ENCODE measurements around the gene C12orf76.
"Not testable (repeated sequence)": the region's sequence is repeated elsewhere in the genome, so short reads cannot be mapped to it uniquely, and the experiment has no call there.

The C12orf76 gene, protein sequence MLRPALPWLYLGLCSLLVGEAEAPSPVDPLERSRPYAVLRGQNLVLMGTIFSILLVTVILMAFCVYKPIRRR

DNA sequence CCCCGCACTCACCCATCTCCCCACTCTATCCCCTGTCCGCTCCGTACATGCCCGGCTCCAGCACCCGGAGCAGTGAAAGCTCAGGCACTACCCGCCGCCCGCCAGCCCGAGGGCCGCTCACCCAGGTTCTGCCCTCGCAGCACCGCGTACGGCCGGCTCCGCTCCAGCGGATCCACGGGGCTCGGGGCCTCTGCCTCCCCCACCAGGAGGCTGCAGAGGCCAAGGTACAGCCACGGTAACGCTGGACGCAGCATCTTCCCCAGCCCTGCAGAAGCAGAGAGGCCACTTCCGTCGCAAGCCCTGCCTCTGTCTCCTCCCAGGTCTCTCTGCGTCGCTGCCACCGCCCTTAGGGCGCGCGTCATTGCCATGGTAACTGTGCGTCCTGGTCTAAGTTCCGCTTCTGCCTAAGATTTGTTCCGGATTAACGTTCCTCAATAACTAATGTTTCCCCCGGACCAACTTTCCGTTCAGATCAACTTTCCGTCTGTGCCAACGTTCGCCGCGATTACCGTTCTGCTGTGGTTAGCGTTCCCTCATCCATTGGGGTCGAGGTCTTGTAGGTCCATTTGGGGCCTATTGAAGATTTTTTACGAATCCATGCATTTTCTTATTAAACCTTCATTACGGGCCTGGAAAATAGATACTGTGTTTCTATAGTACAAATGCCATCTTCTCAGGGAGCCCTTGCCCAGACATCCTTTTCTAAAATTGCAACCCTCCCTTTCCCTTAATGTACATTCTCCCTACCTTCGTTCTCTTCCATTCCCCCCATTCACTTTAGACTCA is at the start of gene C12orf76:
C12orf76 (minus strand) TSS at position 281 of the 786 bp plus-strand sequence; CDS start at position 254, 27 bp downstream.
- peak; percentile 98 for DNase-seq (ENCODE audit: low spot score)

DNA sequence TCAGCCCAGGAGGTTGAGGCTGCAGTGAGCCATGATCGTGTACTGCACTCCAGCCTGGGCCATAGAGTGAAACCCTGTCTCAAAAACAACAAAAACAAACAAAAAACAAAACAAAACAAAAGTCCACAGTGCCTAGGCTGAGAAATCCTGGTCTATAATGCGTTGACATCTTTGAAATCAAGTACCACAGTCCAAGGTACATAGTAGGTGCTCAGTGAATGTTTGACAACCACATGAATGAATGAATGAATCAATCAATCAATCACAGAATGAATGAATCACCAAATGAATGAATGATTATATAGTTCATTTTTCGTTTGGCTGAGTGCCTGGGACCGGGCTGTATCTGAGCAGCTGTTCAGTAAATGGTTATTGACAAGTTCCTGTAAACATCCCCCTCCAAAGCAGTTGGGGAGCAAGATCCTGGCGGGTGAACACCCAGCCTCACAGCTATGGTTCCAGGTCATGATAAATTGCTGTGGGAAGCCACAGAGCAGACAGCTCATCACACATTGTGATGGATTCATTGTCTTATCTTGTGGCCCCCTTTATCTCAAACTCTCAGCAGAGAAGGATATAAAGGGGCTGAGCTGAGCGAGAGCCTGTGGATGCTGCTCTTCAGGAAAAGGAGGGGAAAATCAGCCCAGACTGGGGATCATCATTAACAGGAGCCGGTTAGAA is 45.4 kb upstream of the C12orf76 start:
- DNase-seq (ENCODE audit: low spot score), result no peak

DNA sequence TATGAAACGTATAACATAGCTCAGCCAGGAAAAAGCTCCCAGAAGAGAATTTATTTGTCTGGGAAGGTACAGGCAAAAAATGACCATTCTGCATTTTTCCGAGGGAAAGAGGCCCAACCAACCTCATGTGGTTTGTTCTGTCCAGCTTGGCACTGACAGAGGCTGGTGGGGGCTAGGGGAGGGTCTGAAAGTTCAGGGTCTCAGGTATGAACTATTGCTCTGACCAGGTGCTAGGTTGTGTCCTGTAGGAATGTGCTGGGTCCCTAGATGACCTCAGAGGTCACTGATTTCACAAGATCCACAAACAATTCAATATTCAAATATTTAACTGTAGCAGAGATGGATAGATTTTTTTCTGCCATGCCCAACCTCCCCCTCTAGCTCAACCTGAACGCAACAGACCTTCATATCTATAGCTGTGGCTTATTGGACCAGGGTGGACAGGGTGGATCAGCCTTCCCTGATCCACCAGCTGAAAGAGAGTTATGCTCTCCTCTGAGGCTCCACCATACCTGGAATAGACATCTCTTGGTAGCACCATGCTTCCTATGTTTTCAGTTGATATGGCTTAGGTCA is 42.9 kb upstream of the C12orf76 start:
- DNase-seq (ENCODE audit: low spot score), result no peak

DNA sequence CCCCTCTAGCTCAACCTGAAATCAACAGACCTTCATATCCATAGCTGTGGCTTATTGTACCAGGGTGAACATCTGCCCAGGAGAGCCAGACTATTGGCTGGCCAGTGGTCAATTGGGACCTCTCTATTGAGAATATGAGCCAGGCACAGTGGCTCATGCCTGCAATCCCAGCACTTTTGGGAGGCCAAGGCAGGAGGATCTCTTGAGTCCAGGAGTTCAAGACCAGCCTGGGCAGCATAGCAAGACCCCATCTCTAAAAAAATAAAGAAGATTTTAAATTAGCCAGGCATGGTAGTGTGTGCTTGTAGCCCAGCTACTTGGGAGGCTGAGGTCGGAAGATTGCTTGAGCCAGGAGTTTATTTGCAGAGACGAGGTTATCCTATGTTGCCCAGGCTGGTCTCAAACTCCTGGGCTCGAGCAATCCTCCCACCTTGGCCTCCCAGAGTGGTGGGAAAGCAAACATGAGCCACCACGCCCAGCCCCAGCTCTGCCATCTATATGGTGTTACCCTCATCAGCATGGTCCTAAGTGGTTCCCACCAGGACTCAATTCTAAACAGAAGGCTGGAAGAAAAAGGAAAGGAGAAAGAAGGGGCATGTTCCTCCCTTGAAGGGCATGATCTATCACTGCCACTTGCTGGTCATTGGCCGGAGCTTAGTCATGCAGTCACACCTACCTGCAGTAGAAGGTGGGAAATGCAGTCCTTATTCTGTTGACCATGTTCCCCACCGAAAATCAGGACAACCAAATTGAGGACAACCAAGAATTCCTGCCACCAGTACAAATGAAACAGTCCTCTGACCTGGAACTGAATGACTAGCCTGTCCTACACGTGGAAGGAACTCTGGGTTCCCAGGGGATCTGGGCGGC is 42.2 kb upstream of the C12orf76 start:
- no peak for DNase-seq (ENCODE audit: low spot score)

DNA sequence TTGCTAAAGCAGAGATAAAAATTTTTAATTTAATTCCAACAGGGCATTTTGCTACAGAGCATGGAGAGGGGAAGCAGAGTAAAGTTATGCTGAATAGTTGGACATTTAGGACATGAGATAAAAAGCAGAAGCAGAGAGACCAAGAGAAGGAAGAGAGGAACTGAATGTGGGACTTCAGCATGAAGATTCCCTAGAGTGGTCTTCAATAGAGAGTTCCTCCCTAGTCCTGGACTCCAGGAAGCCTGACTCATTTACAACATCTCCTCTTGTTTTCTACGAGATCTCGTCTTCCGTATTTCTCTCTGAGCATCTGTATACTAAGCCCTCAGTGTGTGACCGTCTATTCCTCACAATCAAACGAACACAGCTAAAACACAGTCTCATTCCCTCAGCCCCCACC is 40.6 kb upstream of the C12orf76 start:
- no peak for DNase-seq (ENCODE audit: low spot score)

DNA sequence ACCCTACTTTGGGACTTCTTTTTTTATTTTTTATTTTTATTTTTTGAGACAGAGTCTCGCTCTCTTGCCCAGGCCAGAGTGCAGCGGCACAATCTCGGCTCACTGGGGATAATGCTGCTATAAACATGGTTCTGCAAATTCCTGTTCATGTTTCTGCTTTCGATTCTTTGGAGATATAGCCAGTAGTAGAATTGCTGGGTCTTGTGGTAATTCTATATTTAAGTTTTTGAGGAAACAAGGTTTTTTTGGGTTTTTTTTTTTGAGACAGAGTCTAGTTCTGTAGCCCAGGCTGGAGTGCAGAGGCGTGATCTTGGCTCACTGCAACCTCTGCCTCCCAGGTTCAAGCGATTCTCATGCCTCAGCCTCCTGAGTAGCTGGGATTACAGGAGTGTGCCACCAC is 39.9 kb upstream of the C12orf76 start:
- DNase-seq (ENCODE audit: low spot score), result not testable (repeated sequence)

DNA sequence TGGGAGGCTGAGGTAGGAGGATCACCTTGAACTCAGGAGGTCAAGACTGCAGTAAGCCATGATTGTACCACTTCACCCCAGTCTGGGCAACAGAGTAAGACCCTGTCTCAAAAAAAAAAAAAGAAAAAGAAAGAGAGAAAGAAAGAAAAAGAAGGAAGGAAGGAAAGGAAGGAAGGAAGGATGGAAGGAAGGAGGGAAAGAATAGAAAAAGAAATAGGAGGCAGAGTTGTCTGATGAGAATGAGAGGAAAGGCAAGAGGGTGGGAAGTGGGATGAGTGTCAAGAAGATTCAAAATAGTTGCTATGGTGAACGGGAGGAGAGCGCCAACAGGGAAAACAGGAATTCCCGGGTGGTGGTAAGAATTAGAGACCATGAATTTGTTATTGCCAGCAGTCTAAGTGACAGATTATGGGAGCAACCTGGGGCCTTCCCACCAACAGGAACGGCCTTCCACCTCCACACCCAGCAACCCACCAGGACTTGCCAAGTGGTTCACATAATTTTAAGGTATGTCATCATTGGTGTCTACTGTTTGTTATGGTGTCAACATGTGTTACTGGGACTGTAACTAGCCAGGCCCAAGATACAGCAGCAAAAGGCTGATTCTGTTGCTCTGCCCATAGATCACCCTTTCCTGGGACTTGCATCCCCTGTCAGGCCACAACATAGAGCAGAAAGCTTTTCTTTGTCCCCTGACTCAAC is 36.1 kb upstream of the C12orf76 start:
- DNase-seq (ENCODE audit: low spot score), result no peak

DNA sequence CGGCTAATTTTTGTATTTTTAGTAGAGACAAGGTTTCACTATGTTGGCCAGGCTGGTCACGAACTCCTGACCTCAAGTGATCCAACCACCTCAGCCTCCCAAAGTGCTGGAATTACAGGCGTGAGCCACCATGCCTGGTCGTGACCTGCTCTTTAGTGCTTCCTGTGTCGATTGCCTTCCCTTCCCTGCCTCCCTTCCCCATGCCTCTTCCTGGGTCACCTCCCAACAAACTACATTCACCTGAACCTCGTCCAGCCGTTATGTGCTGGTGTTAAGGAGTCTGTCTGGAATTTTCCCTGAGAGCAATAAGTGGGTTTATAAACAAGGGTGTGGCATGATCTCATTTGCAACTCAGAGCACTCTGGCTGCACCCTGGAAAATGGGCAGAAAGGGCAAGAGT is 32.1 kb upstream of the C12orf76 start:
- no peak for DNase-seq (ENCODE audit: low spot score)

DNA sequence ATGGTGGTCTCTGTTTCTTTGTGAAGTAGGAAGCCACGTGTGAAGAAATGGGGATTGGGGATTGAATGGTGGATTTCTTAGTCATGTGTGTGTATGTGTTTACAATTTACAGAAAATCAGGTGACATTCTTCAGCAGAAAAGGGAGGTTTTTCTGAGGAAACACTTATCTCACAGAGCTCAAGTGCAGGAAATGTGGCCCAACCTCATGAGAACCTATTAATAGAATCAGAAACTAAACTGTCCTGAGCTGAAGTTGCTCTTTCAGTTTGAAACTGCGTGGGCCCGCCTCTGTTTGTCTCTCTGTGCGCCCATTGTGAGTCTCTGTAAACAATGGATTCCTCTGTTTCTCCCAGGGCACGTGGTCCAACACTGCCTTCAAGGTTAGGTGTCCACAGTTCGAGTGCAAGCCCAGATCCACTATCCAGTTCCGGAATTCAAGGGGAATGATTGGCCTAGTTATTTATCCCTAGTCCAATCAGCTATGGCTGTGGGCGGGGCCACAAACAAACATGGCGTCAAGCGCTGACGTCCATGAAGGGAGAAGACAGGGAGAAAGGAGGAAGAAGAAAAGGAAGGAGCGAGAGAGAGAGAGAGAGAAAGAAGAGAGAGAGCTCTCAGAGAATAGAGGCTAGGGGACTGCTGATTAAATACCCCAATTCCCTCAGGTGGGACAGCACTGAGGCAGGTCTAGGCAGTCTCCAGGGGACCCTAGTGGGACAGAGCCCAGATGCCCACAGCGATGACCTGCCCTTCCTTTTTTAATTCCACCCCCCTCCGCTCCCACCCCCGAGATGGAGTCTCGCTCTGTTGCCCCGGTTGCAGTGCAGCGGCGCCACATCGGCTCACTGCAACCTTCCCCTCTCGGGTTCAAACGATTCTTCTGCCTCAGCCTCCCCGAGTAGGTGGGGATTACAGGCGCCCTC is 31.4 kb upstream of the C12orf76 start:
- DNase-seq (ENCODE audit: low spot score), result no peak

DNA sequence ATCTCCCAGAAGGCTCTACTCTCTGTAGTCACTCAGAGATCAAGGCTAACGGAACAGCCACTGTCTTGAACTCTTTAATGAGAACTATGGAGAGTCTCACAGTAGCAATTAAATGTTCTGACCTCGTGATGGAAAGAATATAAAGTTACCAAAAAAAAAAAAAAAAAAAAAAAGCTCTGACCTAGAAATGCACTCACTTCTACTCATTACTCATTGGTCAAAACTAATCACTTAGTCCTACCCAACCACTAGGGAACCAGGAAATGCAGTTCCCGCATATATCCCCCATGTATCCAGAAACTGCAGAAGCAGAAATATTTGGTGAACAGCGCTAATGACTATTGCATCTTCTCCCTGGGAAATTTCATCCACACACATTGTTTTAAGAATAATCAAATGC is 29.5 kb upstream of the C12orf76 start:
- DNase-seq (ENCODE audit: low spot score), result no peak

DNA sequence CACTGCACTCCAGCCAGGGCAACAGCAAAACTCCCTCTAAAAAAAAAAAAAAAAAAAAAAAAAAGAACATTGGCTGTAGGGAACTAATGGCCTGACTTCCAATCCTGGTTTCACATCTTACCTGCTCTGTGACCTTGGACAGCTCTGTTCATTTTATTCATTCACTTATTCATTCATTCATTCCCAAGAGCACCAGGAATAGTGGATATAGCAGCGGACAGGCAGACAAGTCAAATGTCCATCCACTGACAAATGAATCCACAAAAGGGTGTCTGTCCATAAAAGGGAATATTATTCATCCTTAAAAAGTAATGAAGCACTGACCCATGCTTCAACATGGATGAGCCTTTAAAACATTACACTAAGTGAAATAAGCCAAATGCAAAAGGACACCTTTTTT is 27.6 kb upstream of the C12orf76 start:
- DNase-seq (ENCODE audit: low spot score), result no peak

DNA sequence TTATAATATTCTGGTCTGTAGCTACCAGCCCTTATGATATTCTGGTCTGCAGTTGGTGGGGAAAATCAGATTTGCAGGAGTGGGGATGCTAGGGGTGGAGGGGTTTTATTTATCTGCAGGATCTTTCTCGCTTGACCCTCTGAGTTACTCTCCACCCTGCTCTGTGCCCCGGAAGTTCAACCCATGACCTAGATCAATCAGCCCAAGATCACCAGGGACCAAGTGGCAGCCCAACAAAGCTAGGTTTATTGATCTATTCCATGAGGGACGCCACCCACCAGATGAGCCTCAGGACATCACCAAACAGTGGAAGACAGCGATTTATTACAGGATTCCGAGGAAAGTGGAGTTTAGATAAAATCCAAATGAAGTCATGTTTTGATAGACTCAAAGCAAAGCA is 25.8 kb upstream of the C12orf76 start:
- no peak for DNase-seq (ENCODE audit: low spot score)

DNA sequence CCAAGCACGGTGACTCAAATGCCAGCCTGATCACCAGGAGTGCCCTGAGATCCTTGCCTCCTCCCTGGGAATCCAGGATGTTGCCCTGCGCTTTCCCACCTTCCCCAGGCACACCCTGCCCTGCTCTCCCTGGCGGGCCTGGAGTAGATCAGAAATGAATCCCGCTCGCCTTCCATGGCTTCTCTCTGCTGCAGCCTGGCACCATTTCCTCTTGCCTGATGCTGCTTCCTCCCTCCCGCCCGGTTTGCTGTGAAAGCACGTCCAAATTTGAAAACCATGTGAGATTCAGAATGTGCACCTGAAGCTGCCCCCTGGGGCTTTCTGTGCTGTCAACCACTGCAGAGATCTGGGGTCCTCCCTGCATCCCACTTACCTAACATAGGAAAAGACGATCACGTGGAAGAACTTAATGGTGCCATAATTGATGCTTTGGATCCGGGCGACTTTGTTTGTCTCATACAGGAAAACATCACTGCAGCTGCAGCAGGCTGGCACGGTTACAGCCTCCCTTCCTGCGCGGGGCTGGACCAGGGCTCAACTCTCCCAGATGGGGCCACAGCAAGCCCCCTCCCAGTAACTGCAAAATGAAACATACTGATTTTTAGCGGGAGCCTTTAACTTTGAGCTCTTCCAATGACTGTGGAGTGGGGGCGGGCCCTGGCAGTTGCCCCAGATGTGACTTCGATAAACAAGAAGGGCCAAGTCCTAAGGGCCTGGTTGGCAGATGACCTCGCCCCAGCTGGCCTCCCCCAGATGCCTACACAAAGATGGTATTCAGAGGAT is 24.9 kb upstream of the C12orf76 start:
- peak; percentile 57 for DNase-seq (ENCODE audit: low spot score)

DNA sequence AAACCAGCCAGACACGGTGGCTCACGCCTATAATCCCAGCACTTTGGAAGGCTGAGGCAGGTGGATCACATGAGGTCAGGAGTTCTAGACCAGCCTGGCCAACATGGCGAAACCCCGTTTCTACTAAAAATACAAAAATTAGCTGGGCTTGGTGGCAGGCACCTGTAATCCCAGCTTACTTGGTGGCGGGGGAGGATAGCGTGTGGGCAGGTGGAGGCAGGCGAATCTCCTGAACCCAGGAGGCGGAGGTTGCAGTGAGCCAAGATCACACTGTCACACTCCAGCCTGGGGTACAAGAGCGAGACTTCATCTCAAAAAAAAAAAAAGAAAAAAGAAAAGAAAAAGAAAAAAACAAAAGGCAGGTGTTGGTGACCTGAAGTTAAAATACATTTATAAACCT is 24.3 kb upstream of the C12orf76 start:
- not testable (repeated sequence) for DNase-seq (ENCODE audit: low spot score)

DNA sequence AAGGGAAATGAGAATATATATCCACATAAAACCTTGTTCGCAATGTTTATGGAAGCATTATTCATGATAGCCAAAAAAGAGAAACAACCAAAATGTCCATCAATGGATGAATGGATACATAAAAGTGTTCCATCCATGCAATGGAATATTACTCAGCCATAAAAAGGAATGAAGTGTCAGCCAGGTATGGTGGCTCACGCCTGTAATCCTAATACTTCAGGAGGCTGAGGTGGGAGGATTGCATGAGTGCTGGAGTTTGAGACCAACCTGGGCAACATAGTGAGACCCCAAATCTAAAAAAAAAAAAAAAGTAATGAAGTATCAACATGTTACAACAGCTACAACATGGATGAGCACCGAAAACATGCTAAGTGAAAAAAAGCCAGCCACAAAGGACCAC is 23.6 kb upstream of the C12orf76 start:
- DNase-seq (ENCODE audit: low spot score), result no peak

DNA sequence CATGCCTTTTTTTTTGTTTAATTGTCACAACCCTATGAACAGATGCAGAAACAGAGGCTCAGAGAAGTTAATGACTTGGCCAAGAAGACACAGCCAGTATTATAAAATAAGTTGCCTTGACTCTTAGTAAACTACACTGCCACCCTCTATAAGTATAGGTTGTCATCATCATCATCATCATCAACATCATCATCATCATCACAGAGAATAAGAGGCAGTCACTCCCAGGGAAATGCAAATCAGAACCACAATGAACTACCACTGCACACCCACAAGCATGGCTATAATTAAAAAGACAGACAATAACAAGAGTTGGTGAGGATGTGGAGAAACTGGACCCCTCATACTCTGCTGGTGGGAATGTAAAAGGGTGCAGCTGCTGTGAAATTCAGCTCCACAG is 23.2 kb upstream of the C12orf76 start:
- DNase-seq (ENCODE audit: low spot score), result no peak

DNA sequence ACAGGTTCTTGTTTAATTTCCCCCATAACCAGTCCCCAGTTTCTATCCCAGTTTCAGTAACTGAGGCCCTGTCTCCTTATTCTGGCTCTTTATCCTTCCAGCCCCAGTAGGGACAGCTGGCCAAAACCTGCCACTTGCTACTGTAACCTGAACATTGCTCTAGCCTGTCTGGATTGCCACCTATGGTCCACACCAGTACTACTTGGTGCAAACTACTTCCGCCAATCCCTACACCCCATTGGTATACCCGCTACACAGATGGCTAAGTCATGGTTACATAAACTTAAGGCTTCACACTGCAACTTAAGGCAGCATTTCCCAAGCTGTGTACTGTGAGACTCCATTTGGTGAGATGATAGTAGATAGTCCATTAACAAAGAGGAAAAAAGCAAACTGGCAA is 20.3 kb upstream of the C12orf76 start:
- no peak for DNase-seq (ENCODE audit: low spot score)

DNA sequence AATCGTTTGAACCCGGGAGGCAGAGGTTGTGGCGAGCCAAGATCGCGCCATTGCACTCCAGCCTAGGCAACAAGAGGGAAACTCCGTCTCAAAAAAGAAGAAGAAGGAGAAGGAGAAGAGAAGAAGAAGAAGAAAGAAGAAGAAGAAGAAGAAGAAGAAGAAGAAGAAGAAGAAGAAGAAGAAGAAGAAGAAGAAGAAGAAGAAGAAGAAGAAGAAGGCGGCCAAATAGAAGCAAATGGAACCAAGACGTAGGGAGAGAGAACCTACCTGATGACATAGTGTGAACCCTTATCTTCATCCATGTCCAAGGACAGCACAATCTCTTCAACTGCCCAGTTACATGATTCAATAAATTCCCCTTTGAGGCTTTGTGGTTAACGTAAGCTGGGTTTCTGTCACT is 19.8 kb upstream of the C12orf76 start:
- DNase-seq (ENCODE audit: low spot score), result not testable (repeated sequence)

DNA sequence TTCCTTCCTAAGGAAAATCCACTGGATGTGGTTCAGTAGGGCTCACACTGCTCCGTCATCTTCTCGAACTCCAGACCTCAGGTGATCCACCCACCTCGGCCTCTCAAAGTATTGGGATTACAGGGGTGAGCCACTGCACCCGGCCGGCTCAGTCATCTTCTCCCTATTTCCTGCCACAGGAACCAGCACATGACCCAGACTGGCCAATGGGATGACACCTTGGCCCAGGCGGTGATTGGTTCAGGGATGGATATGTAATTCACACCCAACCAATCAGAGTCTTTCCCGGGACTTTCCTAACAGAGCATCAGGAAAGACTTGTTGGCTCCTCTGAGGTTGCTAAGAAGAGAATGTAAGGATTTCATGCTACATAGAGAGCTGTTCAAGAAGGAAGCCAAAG is 19.2 kb upstream of the C12orf76 start:
- no peak for DNase-seq (ENCODE audit: low spot score)

DNA sequence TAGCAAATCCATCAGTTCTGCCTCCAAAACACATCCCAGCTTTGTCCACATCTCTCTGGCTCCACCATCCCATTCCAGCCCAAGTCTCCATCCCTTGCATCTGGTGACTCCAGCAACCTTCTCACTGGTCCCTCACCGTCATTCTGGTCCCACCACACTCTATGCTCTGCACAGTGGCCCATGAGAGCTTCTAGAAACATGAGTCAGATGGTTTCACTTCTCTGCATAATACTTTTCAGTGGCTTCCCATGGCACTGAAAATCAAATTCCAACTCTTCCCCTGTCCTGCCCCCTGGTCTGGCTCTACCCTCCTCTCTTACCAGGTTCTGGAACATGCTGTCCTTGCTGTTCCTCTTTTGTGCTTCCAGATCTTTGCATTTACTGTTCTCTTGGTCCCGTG is 17.2 kb upstream of the C12orf76 start:
- DNase-seq (ENCODE audit: low spot score), result no peak

Measured in cerebellar cortex (tissue), 1 donor.